ENCODE measurements around the gene SWI5. TPM values are rescaled to one million over a fixed set of nuclear protein-coding genes. Genes with fewer than 3 reads are reported as not detected.

Gene SWI5
- total RNA-seq, 3 donors from 2014 or later (not counting 1 experiment from before 2014, with no cell fraction given), result 6.3 to 9.3 (median 8.4) TPM

DNA sequence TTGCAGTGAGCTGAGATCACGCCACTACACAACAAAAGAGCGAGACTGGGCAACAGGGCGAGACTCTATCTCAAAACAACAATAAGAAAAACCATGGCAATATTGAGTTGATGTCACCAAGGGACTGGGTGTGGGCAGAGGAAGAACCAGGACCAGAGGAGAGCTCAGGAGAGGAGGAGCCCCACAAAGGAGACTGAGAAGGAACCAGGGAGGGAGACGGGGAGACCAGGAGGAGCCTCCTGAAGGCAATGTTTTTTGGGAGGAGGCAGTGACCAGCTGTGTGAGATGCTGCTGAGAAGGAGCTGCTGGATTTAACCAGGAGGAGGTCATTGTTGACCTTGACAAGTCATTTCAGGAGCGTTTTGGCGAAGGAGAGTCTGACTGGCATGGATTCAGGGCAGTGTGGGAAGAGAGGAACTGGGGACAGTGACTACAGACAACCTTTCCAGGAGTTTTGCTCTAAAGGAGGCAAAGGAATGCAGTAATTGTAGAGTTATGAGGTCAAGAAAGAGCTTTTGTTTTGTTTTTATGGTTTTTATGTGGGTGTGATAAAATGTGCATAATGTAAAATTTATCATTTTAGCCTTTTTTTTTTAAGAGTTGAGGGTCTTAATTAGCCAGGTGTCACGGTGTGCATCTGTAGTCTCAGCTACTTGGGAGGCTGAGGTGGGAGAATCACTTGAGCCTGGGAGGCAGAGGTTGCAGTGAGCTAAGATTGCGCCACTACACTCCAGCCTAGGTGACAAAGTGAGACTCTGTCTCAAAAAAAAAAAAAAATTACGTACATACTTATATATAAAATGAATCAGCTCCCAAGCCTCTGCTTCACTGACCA is 28.3 kb downstream of the SWI5 start:
- intact Hi-C loops (cut with micrococcal nuclease), result no loop called here
- no peaks in the 10 kb centered on the region for H3K27me3 Mint-ChIP-seq (ENCODE audit: low read depth in 2 of 2)
- TF ChIP-seq, protein P1, sequence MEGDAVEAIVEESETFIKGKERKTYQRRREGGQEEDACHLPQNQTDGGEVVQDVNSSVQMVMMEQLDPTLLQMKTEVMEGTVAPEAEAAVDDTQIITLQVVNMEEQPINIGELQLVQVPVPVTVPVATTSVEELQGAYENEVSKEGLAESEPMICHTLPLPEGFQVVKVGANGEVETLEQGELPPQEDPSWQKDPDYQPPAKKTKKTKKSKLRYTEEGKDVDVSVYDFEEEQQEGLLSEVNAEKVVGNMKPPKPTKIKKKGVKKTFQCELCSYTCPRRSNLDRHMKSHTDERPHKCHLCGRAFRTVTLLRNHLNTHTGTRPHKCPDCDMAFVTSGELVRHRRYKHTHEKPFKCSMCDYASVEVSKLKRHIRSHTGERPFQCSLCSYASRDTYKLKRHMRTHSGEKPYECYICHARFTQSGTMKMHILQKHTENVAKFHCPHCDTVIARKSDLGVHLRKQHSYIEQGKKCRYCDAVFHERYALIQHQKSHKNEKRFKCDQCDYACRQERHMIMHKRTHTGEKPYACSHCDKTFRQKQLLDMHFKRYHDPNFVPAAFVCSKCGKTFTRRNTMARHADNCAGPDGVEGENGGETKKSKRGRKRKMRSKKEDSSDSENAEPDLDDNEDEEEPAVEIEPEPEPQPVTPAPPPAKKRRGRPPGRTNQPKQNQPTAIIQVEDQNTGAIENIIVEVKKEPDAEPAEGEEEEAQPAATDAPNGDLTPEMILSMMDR (IDR thresholded peaks at IDR 0.05), result no peak
- no peaks in the 10 kb centered on the region for H3K27me3 ChIP-seq (ENCODE audit: control insufficient read depth, insufficient read depth, low read length)
- H3K27ac ChIP-seq (ENCODE audit: low read length), result no peak overlapping the region
- ATAC-seq (no peak), DNase-seq (no peak)
- no peaks in the 10 kb centered on the region for H3K9me3 Mint-ChIP-seq
- no peaks in the 10 kb centered on the region for H3K4me1 Mint-ChIP-seq
- H3K4me1 ChIP-seq (ENCODE audit: control insufficient read depth, insufficient read depth, low read length), result no peaks in the 10 kb centered on the region
- H3K9me3 ChIP-seq (ENCODE audit: control insufficient read depth, insufficient read depth, low read length), result no peaks in the 10 kb centered on the region
- no peaks in the 10 kb centered on the region for H3K36me3 Mint-ChIP-seq
- WGBS (ENCODE audit: insufficient coverage), result 93% methylated on average over 5 of the region's 9 CpGs
- no peak overlapping the region for H3K4me3 Mint-ChIP-seq
- no peak overlapping the region for H3K4me3 ChIP-seq (ENCODE audit: low read length)
- peaks cover 5% of the 10 kb centered on the region for H3K36me3 ChIP-seq (ENCODE audit: control insufficient read depth, insufficient read depth, low read length)
- H3K27ac Mint-ChIP-seq, result no peak overlapping the region

DNA sequence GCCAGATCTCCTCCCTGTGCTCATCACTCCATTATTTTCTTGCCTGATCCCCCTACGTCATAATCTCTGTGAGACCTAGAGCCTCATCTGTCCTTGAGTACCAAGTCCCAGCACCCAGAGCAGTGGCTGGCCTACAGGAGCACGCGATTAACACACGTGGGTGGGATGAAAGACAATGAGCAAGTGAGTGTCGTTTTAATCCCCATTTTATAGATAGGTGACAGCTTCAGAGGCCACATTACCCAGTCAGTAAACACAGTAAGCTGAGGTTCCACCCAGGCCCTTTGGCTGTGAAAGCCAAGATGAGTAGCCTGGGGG is 28.9 kb downstream of the SWI5 start:
- Mint-ChIP-seq H3K27ac (no peak overlapping the region), H3K27me3 (ENCODE audit: low read depth in 2 of 2) (no peaks in the 10 kb centered on the region), H3K9me3 (no peaks in the 10 kb centered on the region), H3K4me3 (no peak overlapping the region), H3K4me1 (no peaks in the 10 kb centered on the region), H3K36me3 (no peaks in the 10 kb centered on the region)
- no peak for DNase-seq
- H3K9me3 ChIP-seq (ENCODE audit: control insufficient read depth, insufficient read depth, low read length), result no peaks in the 10 kb centered on the region
- ATAC-seq, result no peak
- H3K4me1 ChIP-seq (ENCODE audit: control insufficient read depth, insufficient read depth, low read length), result no peaks in the 10 kb centered on the region
- no peak overlapping the region for H3K27ac ChIP-seq (ENCODE audit: low read length)
- peaks cover 10% of the 10 kb centered on the region for H3K36me3 ChIP-seq (ENCODE audit: control insufficient read depth, insufficient read depth, low read length)
- TF ChIP-seq, protein P1 (IDR thresholded peaks at IDR 0.05), result no peak
- H3K27me3 ChIP-seq (ENCODE audit: control insufficient read depth, insufficient read depth, low read length), result no peaks in the 10 kb centered on the region
- H3K4me3 ChIP-seq (ENCODE audit: low read length), result no peak overlapping the region
- 90% methylated on average over 5 of the region's 5 CpGs for WGBS (ENCODE audit: insufficient coverage)
- intact Hi-C loops (cut with micrococcal nuclease), result no loop called here

DNA sequence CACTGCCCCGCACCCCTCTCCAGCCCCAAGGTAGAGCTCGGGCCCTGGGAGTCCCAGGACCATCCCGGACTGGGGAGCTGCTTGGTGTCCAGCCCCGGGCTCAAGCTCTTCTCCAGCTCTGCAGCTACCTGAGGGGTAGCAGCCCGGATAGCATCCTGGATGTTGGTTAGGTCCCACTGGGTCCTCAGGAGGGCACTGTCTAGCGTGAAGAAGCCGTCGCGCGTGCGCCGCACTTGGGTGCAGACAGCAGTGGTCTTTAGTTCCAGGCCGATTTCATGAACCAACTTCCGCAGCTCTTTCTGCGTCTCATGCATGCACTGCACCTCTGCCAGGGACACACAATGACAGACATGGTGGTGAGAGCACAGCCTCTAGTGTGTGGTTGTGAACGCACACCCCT is 33.5 kb downstream of the SWI5 start:
- TF ChIP-seq, protein P1 (IDR thresholded peaks at IDR 0.05), result no peak
- DNase-seq (no peak), ATAC-seq (no peak)
- intact Hi-C loops (cut with micrococcal nuclease), result no loop called here
- Histone ChIP-seq H3K4me3 (ENCODE audit: low read length) (no peak overlapping the region), H3K4me1 (ENCODE audit: control insufficient read depth, insufficient read depth, low read length) (no peaks in the 10 kb centered on the region), H3K27me3 (ENCODE audit: control insufficient read depth, insufficient read depth, low read length) (no peaks in the 10 kb centered on the region), H3K9me3 (ENCODE audit: control insufficient read depth, insufficient read depth, low read length) (no peaks in the 10 kb centered on the region), H3K27ac (ENCODE audit: low read length) (no peak overlapping the region), H3K36me3 (ENCODE audit: control insufficient read depth, insufficient read depth, low read length) (peaks cover 29% of the 10 kb centered on the region)
- H3K27me3 Mint-ChIP-seq (ENCODE audit: low read depth in 2 of 2), result no peaks in the 10 kb centered on the region
- H3K9me3 Mint-ChIP-seq, result no peaks in the 10 kb centered on the region
- WGBS (ENCODE audit: insufficient coverage), result 97% methylated on average over 16 of the region's 16 CpGs
- no peaks in the 10 kb centered on the region for H3K36me3 Mint-ChIP-seq
- no peak overlapping the region for H3K4me3 Mint-ChIP-seq
- no peaks in the 10 kb centered on the region for H3K4me1 Mint-ChIP-seq
- no peak overlapping the region for H3K27ac Mint-ChIP-seq

DNA sequence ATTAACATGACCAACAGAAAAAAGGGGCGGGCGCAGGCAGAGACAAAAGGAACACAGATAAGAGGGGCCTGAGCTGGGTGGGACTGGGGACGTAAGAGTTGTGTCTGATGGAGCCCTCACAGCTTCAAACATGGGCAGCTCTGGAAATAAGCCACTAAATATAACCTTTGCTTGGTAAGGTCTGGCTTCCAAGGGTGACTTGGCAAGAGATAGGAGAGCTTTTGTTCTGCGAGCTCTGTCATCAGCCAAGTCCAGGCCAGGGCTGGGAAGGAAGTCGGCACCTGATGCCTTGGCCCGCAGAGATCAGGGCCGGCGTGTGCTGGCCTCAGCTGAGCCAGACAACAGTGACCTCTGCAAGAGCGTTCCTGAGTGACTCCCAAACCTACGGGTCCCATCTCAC is 34.4 kb downstream of the SWI5 start:
- Histone ChIP-seq H3K9me3 (ENCODE audit: control insufficient read depth, insufficient read depth, low read length) (no peaks in the 10 kb centered on the region), H3K27ac (ENCODE audit: low read length) (no peak overlapping the region), H3K27me3 (ENCODE audit: control insufficient read depth, insufficient read depth, low read length) (no peaks in the 10 kb centered on the region), H3K4me3 (ENCODE audit: low read length) (no peak overlapping the region), H3K36me3 (ENCODE audit: control insufficient read depth, insufficient read depth, low read length) (peaks cover 36% of the 10 kb centered on the region), H3K4me1 (ENCODE audit: control insufficient read depth, insufficient read depth, low read length) (no peaks in the 10 kb centered on the region)
- Mint-ChIP-seq H3K9me3 (no peaks in the 10 kb centered on the region), H3K4me1 (no peaks in the 10 kb centered on the region), H3K27me3 (ENCODE audit: low read depth in 2 of 2) (no peaks in the 10 kb centered on the region), H3K4me3 (no peak overlapping the region), H3K27ac (no peak overlapping the region), H3K36me3 (no peaks in the 10 kb centered on the region)
- DNase-seq (no peak), ATAC-seq (no peak)
- 96% methylated on average over 10 of the region's 10 CpGs for WGBS (ENCODE audit: insufficient coverage)
- TF ChIP-seq, protein P1 (IDR thresholded peaks at IDR 0.05), result no peak
- intact Hi-C loops (cut with micrococcal nuclease), result no loop called here

Data from natural killer cell (primary cell).